Erythroblast (primary cell): Measurements from ENCODE around the gene RTL9.
"Not testable (repeated sequence)": the region's sequence is repeated elsewhere in the genome, so short reads cannot be mapped to it uniquely, and the experiment has no call there.

Source experiments
- DNase-seq, 2 experiments: peaks; one replicate each; lab custom pipeline; 2025; lab: John Stamatoyannopoulos, UW
- GATA1 ChIP-seq: IDR thresholded peaks from 2 replicates; pipeline ENCODE4 v1.6.1; 2011; ENCODE audit warnings: low read depth, mild to moderate bottlenecking, control low read depth, low read length, moderate library complexity
- POLR2A ChIP-seq: IDR thresholded peaks from 2 replicates; pipeline ENCODE4 v1.6.1; 2011; ENCODE audit warnings: mild to moderate bottlenecking, low read length

The RTL9 gene

DNA sequence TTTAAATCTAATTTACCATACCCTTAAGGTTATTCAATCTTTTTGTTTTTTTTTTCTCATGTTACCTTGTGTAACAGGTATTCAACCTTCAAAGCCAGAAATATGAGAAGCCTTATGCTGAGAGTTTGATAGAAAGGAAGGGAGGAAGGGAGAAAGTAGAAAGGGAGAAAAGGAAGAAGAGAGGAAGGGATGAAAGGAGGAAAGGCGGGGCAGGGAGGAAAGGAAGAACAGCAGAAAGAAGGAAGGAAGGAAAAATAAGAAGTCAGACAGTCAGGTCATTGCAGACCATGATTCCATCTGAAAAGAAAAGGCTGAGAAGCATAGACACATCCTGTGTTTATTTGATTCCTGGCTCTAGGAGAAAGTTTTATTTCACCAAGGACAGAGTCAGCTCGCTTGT is 30.9 kb downstream of the RTL9 start:
- TF ChIP-seq POLR2A (no peak), GATA1 (no peak)

DNA sequence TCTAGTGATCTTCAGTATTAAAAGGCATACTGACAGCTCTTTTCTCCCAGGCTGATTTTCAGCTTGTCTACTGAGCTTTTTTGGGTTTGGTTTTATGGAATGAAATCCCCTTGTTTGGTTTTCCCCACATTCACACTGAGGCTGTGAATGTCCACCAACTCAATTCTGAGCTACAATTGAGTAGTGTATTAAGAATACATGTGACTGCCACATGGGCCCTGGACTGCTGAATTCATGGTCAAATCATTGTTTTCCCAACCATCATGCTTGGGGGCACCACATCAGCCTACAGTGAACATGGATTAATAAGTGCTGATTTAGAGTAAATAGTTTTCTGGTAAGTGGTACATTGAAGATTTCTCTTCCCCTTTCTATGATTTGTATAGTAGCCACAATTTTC is 32.4 kb downstream of the RTL9 start:
- DNase-seq = no peak

More for the DNA sequence above, 30.9 kb downstream of the RTL9 start:
- DNase-seq = no peak

DNA sequence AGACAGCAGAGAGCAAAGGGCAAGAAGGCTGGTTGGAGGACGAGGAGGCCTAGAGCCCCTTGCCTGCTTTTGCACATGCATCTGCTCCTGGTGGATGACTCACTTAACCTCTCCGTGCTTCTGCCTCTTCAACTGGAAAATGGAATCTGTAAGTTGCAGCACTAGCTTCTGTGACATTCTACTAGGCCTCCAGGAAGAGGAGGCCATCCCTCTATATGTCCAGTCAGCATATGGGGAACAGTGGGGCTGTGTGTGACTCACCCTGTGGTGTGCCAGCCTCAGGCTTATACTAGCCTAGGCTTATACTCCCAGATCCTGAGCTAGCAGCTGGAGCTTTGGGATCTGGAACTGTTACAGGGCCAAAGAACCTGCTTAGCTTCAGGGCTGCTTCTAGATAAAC is 36.0 kb downstream of the RTL9 start:
- peak; percentile 4 for DNase-seq
- TF ChIP-seq POLR2A (no peak), GATA1 (no peak)

More for the DNA sequence above, 32.4 kb downstream of the RTL9 start:
- TF ChIP-seq GATA1 (no peak), POLR2A (no peak)

DNA sequence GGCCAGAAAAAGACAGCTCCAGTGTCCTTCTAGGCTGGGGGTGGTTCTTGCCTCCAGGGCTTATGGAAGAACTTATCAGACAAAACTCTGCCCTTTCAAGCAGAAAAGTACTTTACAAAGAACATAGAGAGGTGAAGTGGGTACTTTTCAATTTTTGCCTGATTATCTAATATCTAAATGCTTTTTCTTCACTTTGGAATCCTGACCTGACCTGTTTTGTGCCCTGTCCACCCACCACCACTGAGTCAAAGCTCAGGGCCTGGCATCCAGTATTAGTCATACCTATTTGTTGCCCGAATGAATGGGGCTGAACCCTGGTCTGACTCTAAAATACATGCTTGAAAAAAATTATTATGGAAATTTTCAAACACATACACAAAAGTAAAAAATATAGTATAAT is 37.2 kb downstream of the RTL9 start:
- DNase-seq = no peak

DNA sequence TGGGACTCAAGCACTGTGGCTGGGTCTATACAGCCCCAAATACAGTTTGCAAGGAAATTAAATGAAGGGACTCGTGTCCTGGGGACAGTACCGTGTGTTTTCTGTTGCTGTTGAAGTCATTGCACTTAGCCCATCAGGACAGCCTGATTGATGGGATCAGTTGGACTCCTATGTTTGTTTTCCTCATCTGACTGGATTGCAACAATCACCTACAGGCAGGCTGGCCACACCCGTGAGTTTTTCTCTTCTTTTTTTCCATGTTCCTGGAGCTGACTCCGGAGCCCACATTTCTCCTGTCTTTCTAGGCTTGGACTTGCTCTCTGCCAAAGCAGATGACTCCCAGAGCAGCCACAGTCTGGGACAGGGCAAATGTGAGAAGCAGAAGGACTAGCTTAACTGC is 38.1 kb downstream of the RTL9 start:
- no peak for TF ChIP-seq POLR2A
- DNase-seq = no peak

More for the DNA sequence above, 37.2 kb downstream of the RTL9 start:
- no peak for TF ChIP-seq GATA1
- no peak for TF ChIP-seq POLR2A

DNA sequence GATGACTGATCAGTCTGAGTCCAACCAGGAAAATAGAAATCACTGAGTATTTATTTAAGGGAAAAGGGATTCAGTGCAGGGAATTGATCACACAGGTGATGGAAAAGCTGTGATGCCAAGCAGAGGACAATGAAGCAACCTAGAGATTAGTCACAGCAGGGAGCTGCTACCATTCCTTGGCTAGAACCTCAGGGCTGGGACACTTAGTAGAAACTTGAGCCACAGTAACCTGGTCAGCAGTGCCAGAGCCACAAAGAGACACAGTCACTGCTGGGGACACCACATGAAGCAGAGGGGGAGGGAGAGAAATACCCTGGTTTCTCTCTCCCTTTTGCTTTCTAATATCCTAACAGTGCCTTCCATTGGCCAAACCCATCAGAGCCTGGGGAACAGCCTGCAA is 38.7 kb downstream of the RTL9 start:
- TF ChIP-seq GATA1 (no peak), POLR2A (no peak)
- DNase-seq = no peak

DNA sequence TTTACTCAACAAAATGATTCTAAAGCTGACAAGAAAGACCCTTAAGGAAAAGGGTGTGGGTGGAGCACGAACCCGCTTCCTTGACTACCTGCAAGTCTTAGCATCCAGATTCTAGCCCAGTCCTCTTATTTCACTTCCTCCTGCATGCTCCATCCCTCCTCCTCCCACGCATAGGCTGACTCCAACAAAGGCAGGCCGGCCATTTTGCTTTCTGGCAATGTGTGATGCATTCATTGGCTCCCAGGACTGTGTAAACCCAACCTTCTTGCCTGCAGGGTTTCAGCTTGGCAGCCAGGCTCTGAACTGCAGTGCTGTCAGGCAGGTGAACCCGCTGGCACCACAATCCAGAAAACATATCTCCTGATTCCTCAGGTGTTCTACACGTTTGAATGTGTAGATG is 39.3 kb downstream of the RTL9 start:
- no peak for TF ChIP-seq GATA1
- no peak for TF ChIP-seq POLR2A
- DNase-seq = no peak

DNA sequence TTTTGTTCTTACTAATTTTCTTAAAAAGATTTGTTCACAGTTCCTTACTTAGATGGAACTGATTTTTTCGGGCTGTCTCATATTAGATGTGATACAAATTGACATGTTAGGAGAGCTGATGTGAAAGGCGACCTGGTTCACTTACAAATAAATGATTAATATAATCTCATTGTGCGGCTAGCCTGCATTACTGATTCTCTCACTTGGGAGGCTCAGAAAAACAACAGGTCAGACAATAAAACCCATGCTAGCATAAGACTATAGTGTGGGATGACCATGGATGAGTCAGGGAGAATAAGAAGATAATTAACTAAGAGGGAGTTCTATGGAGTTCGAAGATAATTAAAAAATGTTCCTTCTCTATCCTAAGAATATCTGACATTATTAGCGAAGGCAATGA is 40.8 kb downstream of the RTL9 start:
- TF ChIP-seq GATA1 (no peak), POLR2A (no peak)
- no peak for DNase-seq

DNA sequence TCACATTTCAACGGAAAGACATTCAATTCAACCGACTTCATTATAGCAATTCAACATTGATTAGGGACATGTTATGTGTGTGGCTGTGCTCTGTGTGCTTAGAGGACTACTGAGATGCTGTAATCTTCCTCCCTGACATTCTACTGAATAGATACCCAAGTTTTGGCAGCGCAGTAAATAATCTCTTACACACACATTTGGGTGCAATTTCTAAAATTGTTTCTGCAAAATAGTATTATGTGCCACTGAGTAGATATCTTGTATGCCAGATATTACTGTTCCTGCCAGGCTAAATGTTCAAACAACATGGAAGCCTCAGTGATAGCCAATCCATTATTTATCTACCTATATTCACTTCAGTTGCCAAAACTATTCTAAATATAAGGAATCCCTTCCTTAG is 41.3 kb downstream of the RTL9 start:
- TF ChIP-seq GATA1 (no peak), POLR2A (no peak)
- DNase-seq = peak; percentile 19 to 41

DNA sequence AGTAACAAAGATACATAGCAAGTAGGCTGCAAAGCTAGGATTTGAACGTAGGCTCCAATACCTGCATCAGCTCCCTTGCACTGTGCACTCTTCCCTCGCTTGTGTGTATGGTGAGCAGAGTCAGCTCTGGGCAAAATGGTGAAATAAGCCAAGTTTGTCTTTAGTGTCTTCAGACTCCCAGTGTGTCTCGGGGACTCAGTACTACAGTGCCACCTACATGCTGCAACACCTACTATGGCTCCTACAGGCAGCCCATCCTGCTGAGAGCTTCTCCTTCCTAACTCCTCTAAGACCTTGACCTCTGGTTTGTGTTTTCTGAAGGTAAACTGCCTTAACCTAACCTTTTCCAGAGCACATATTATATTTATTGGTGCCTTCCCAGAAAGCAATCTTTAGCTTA is 42.5 kb downstream of the RTL9 start:
- no peak for TF ChIP-seq GATA1
- TF ChIP-seq POLR2A = no peak
- DNase-seq = peak; percentile 52 to 57

DNA sequence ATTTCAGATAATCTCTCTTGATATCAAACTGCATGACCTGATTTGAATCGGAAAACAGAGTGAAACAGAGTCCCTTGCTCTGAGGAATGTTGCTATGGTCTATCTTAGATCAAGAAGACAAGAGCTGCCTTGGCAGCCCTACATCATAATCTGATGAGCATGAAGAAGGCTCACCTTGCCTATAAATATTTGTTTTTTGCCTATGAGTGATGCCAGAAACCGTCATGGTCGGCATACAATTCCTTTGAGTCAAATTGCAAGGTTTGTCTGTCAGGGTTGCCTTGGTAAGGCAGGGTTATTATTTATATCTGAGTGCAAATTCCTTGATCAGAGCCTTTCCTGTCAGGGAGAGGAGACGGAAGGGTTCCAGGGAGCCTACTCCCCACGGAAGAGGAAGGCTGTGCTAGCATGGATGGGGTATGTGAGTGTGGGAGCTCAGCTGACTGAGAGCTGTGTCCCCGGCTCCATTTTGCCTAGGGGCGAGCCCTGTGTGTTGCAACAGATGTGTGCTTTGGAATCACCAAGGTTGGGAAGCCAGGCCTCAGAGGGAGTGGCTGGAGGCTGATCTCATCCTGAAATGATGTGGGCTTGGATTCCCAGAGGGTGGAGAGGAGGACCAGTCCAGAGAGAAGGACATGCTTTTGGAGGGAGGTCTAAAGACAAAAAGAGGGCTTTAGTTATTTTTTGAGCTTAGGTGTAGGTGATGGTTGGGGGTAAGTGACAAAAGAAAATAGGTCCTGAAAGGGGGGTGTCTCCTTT is 43.6 kb downstream of the RTL9 start:
- DNase-seq = no peak
- no peak for TF ChIP-seq GATA1
- TF ChIP-seq POLR2A = no peak

DNA sequence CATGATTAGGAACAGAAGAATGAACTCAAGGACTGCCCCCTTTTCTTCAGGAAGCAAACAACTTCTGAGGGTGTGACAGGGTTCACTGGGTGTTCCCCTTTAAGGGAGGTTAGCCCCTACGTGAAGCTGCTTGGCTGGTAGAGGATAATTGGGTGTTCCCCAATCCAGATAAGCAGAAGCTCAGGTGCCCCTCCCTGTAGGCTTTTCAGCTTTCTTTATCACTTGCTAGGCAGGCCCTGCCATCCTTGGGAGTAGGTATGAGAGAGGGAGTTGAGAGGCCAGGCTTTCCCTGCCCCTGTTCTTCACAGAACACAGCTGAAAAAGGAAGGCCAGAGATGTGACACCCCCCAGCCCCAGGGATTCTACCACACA is 44.2 kb downstream of the RTL9 start:
- peak; percentile 91 to 97 for DNase-seq
- TF ChIP-seq POLR2A = peak; percentile 84
- TF ChIP-seq GATA1 = peak; percentile 76

DNA sequence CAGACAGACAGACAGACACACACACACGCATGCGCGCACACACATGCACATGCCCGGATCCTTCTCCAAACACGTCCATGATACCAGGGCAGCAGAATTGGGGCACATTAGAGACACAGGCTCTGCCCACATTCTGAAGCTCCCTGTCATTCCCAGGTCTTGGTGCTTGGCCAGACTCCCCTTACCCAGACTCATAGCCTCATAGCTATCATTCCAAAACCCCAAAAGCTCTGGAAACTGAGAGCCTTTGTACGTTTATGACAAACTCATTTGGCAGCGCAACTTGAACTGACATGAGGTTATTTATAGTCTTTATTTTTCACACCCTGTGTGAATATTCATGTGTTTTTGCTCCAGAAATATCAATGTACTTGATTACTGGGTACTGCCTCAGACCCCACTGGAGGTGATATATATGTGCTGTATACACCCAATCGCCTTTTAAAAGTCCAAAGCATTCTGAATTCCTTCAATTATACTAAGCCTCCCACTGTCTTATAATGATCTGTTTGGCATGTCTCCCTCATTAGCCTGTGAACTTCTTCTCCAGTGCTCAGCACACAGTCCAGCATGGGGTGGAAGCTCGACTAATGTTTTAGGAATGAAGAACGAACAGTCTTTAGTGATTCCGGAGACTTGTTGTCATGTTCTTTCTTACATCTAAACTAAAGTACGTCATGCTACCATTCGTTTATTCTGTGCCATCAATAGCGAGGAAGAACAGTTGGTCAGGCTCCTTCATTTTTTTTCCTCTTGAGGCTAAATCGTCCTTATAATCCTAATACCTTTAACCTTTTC is 45.0 kb downstream of the RTL9 start:
- TF ChIP-seq POLR2A = no peak
- no peak for TF ChIP-seq GATA1
- peak in 1 of 2 experiments; percentile 39 for DNase-seq

DNA sequence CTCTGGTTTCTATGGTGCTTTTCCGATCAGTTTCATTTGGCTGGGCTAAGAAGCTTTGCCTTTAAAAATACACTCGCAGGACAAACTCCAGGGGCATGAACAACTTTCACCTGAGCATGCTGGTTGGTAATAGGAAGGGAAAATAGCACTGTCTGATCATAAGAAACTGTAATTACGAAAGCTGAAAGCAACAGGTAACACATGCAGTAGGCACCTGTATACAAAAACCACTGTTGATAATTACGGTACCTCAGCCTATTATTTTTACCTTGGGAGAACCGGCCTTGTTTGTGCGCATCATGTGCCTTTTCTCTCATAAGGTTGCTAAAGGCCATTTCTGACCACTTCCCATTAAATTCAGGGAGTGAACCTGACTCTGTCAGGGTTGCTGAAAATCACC is 45.7 kb downstream of the RTL9 start:
- no peak for DNase-seq
- TF ChIP-seq POLR2A (no peak), GATA1 (no peak)

DNA sequence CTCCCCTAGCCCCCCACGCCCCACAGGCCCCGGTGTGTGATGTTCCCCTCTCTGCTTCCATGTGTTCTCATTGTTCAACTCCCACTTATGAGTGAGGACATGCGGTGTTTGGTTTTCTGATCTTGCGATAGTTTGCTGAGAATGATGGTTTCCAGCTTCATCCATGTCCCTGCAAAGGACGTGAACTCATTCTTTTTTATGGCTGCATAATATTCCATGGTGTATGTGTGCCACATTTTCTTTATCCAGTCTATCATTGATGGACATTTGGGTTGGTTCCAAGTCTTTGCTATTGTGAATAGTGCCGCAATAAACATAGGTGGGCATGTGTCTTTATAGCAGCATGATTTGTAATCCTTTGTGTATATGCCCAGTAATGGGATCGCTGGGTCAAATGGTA is 47.6 kb downstream of the RTL9 start:
- not testable (repeated sequence) for DNase-seq
